ENCODE data around the gene MALT1. TPM values are rescaled to one million over a fixed set of nuclear protein-coding genes. Genes with fewer than 3 reads are reported as not detected.
A peak's percentile ranks its signal among the peaks of the same experiment; 100 is the strongest.

Gene MALT1
- total and polyA plus RNA-seq, 3 donors from 2014 or later = 25.4 to 36.6 (median 30.3) TPM

DNA sequence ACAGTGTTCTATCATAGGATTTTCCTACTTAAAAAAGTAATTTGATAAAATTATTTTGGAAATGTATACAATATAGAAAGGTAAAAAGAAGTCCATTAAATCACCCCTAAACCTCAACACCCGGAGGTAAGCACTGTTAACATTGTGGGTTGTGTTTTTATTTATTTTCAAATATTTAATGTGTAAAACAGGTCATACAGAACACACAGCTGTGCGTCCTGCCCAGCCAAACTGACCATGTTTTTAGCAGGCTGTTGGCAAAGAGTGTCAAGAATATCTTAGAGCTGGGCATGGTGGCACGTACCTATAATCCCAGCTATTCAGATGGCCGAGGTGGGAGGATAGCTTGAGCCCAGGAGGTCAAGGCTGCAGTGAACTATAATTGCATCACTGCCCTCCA, 114.6 kb downstream of the MALT1 start:
- H3K27ac ChIP-seq = no peak overlapping the region
- no peaks in the 10 kb centered on the region for H3K27me3 ChIP-seq
- H3K4me1 ChIP-seq = no peaks in the 10 kb centered on the region
- H3K36me3 ChIP-seq (ENCODE audit: low read depth, missing control alignments) = no peaks in the 10 kb centered on the region
- H3K4me3 ChIP-seq = no peak overlapping the region
- no peak for DNase-seq
- intact Hi-C loops (cut with DNase I; ENCODE audit: low total_unique reads) = no loop called here
- 67 to 84% methylated on average over 4 of the region's 4 CpGs for WGBS, 2 donors
- H3K9me3 ChIP-seq = no peaks in the 10 kb centered on the region
- TF ChIP-seq, protein P1, sequence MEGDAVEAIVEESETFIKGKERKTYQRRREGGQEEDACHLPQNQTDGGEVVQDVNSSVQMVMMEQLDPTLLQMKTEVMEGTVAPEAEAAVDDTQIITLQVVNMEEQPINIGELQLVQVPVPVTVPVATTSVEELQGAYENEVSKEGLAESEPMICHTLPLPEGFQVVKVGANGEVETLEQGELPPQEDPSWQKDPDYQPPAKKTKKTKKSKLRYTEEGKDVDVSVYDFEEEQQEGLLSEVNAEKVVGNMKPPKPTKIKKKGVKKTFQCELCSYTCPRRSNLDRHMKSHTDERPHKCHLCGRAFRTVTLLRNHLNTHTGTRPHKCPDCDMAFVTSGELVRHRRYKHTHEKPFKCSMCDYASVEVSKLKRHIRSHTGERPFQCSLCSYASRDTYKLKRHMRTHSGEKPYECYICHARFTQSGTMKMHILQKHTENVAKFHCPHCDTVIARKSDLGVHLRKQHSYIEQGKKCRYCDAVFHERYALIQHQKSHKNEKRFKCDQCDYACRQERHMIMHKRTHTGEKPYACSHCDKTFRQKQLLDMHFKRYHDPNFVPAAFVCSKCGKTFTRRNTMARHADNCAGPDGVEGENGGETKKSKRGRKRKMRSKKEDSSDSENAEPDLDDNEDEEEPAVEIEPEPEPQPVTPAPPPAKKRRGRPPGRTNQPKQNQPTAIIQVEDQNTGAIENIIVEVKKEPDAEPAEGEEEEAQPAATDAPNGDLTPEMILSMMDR (IDR thresholded peaks at IDR 0.05) = no peak
- no peak for TF ChIP-seq POLR2A (IDR thresholded peaks at IDR 0.05)

DNA sequence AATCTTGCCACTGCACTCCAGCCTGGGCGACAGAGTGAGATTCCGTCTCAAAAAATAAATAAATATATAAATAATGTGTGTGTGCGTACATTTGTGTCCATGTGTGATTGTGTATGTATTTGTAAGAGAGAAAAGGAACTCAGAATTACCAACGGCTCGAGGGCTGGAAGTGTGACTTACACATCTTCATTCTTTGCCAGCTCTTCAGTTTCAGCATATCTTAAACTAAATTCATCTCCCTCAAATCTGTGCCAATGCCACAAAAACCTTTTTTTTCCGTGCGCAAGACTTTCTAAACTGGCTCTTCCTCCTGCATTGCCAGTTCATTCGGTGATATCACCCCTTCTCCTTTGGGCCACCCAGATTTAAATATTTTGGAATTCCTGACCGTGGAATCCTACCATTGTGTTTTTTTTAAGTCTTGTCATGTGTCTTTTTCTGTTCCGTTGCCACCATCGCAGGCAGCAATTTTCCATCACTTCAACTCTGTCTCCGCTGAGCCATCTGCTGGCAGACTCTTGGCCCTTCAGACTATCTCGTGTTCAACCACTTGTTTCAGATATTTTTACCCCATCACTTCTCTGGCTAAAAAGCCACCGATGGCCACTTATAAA, 116.4 kb downstream of the MALT1 start:
- H3K27me3 ChIP-seq = no peaks in the 10 kb centered on the region
- H3K36me3 ChIP-seq (ENCODE audit: low read depth, missing control alignments) = no peaks in the 10 kb centered on the region
- no peak overlapping the region for H3K27ac ChIP-seq
- TF ChIP-seq POLR2A (IDR thresholded peaks at IDR 0.05) = no peak
- TF ChIP-seq, protein P1 (IDR thresholded peaks at IDR 0.05) = no peak
- H3K9me3 ChIP-seq = no peaks in the 10 kb centered on the region
- H3K4me3 ChIP-seq = no peak overlapping the region
- WGBS, 2 donors = 92% methylated on average over 14 of the region's 14 CpGs
- intact Hi-C loops (cut with DNase I; ENCODE audit: low total_unique reads) = no loop called here
- H3K4me1 ChIP-seq = no peaks in the 10 kb centered on the region
- no peak for DNase-seq

DNA sequence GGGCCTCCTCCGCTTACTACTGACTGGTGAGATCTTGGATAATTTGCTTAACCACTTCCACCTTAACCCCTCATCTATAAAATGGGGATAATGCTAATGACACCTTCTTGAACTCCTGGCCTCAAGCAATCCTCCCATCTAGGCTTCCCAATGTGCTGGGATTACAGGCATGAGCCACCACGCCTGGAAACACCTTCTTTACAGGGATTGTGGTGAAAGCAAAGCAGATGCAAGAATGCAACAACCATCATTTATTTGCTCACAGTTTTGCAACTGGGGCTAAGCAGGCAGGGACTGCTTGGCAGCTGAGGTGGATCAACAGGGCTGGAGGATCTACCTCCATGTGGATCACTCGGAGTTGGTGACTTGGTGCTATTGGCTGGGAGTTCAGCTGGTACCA, 117.2 kb downstream of the MALT1 start:
- Histone ChIP-seq H3K27ac (peak overlapping the region in 1 of 2 donors; percentile 81), H3K36me3 (ENCODE audit: low read depth, missing control alignments) (no peaks in the 10 kb centered on the region), H3K4me1 (no peaks in the 10 kb centered on the region), H3K4me3 (no peak overlapping the region), H3K9me3 (no peaks in the 10 kb centered on the region), H3K27me3 (no peaks in the 10 kb centered on the region)
- DNase-seq = no peak
- WGBS, 2 donors = 95 to 100% methylated on average over 3 of the region's 3 CpGs
- TF ChIP-seq POLR2A (IDR thresholded peaks at IDR 0.05) = no peak
- TF ChIP-seq, protein P1 (IDR thresholded peaks at IDR 0.05) = no peak
- intact Hi-C loops (cut with DNase I; ENCODE audit: low total_unique reads) = no loop called here

DNA sequence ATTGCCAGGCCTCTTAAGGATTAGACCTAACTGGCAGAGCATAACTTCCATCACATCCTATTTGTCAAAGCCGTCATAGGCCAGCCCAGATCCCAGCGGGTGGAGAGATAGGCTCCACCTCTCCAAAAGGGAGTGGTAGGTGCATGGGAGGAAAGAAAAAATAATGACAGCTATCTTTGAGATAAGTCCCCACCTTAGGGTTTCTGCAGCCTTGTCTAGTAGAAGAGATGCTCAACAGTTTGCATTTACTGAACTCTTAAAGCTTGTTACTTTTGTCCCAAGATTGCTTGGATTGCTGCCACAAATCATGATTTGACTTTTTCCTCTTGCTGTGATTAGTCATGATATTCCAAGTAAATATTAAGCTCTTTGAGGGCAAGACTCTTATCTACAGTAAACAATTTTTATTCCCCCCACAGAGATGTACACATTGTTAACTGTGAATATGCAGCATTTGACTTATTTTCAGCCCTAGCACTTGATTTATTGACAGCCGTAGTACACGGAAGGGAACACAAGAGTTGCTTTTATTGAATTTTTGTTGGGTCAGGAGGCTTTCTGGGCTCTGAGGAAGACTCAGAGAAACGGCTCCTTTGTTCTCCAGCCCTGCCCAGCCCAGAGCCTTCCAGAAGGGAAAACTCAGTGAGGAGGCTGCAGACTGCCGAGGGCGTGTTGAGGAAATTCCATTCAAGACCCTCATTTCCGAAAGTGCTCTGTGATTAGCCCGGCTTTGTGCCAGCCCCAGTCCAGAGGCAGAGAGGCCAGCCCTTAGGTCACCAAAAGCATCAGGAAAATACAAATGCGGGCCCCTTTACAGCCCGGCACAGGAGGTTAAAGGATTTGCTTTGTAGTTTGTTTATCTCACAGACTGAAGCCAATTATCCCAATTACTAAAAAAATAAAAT, 118.0 kb downstream of the MALT1 start:
- no peaks in the 10 kb centered on the region for H3K36me3 ChIP-seq (ENCODE audit: low read depth, missing control alignments)
- no peaks in the 10 kb centered on the region for H3K9me3 ChIP-seq
- DNase-seq = peak; percentile 61
- H3K27ac ChIP-seq = peak overlapping the region in 1 of 2 donors; percentile 81
- no peaks in the 10 kb centered on the region for H3K27me3 ChIP-seq
- 40 to 61% methylated on average over 8 to 11 of the region's 11 CpGs for WGBS, 2 donors
- intact Hi-C loops (cut with DNase I; ENCODE audit: low total_unique reads) = no loop called here
- TF ChIP-seq, protein P1 (IDR thresholded peaks at IDR 0.05) = no peak
- TF ChIP-seq POLR2A (IDR thresholded peaks at IDR 0.05) = no peak
- H3K4me3 ChIP-seq = no peak overlapping the region
- no peaks in the 10 kb centered on the region for H3K4me1 ChIP-seq
